Spleen (tissue), 11 donors: Measurements from ENCODE around the gene HINT2. TPM values are rescaled to one million over a fixed set of nuclear protein-coding genes. Genes with fewer than 3 reads are reported as not detected.

Experiments
- DNase-seq: peaks from one replicate; pipeline ENCODE4 v3.0.0-alpha.2; 2020
- H3K27ac ChIP-seq, 8 donors: fragments of 200-600 bp; sonication (generic) in 7 of 8; 1 replicate in 4 of 8; 2 replicates in 4 of 8; pipeline versions ENCODE4 v1.5.0 to v1.8.0; 2016 to 2021; ENCODE audit warnings: inconsistent platforms in 4 of 8, mild to moderate bottlenecking in 4 of 8, moderate library complexity in 1 of 8
- H3K27me3 ChIP-seq, 7 donors: fragments of 200-600 bp; sonication (generic) in 6 of 7; replicated peaks in 1 of 7; 1 replicate in 4 of 7; 2 replicates in 3 of 7; pipeline versions ENCODE4 v1.5.0 to v1.8.0; 2016 to 2021; ENCODE audit warnings: inconsistent platforms in 3 of 7, mild to moderate bottlenecking in 1 of 7
- H3K36me3 ChIP-seq, 6 donors: fragments of 200-600 bp; sonication (generic) in 5 of 6; 1 replicate in 4 of 6; 2 replicates in 2 of 6; pipeline versions ENCODE4 v1.5.0 to v1.8.0; 2016 to 2021; ENCODE audit warnings: inconsistent platforms in 2 of 6
- H3K4me1 ChIP-seq, 6 donors: fragments of 200-600 bp; sonication (generic) in 5 of 6; 1 replicate in 3 of 6; 2 replicates in 3 of 6; pipeline versions ENCODE4 v1.5.0 to v1.8.0; 2016 to 2021; ENCODE audit warnings: inconsistent platforms in 3 of 6
- H3K4me3 ChIP-seq, 8 donors: fragments of 200-600 bp; sonication (generic) in 7 of 8; 1 replicate in 4 of 8; 2 replicates in 4 of 8; pipeline versions ENCODE4 v1.5.0 to v1.8.0; 2016 to 2021; ENCODE audit warnings: inconsistent platforms in 4 of 8, mild to moderate bottlenecking in 4 of 8, moderate library complexity in 2 of 8
- H3K9me3 ChIP-seq, 8 donors: fragments of 200-600 bp; sonication (generic) in 7 of 8; 1 replicate in 4 of 8; 2 replicates in 4 of 8; pipeline versions ENCODE4 v1.5.0 to v1.8.0; 2016 to 2021; ENCODE audit warnings: inconsistent platforms in 4 of 8
- POLR2A ChIP-seq, 3 donors: fragments of 450-650 bp; IDR thresholded peaks; one replicate each; pipeline ENCODE4 v1.5.1; 2017; ENCODE audit warnings: antibody characterized with exemption in 3 of 3, mild to moderate bottlenecking in 1 of 3
- POLR2AphosphoS5 ChIP-seq, 3 donors: sonication (generic); formaldehyde crosslinking; IDR thresholded peaks; one replicate each; pipeline ENCODE4 v1.5.1; 2017; ENCODE audit warnings: antibody characterized with exemption in 3 of 3
- WGBS, 5 donors: extraction: QIAGEN DNeasy Blood & Tissue Kit in 3 of 5; methylation state at CpG; one replicate each; pipeline versions ENCODE4 v1.1.5 to v1.1.7; 2013 to 2018; 5-methylcytosine and 5-hydroxymethylcytosine counted together
- intact Hi-C: fragments of 100-400 bp; cut with DNase I; formaldehyde crosslinking; loops from one replicate; pipeline ENCODE4 v1.15.0; 2023; ENCODE audit warnings: low total_unique reads
- polyA plus RNA-seq, 3 donors: library from polyadenylated mRNA; stranded (reverse); fragments of 200-250 nt; gene quantifications; one replicate each; pipeline ENCODE4 v1.2.1, GENCODE V29; 2013
- total RNA-seq, 7 donors: library from RNA; depleted of rRNA in 3 of 7; stranded (reverse); fragments of >200 nt in 3 of 7; fragmentation: NEBNext Ultra II Directional in 4 of 7; extraction: Animal tissue kit (Norgen Biotek cat#: 25700) in 4 of 7; gene quantifications; one replicate each; pipeline versions ENCODE4 v1.1.0 to v1.2.1, GENCODE V29; 2016 to 2021
- TF ChIP-seq, protein P1 (sequence below), 11 experiments: fragments of 200-600 bp in 7 of 11; fragments of 450-650 bp in 4 of 11; sonication (generic) in 4 of 11; IDR thresholded peaks in 8 of 11; conservative IDR thresholded peaks in 3 of 11; 1 replicate in 7 of 11; 2 replicates in 4 of 11; pipeline versions ENCODE4 v1.4.0 to v1.8.0; 2016 to 2021; ENCODE audit warnings: antibody characterized with exemption in 11 of 11, inconsistent platforms in 4 of 11, mild to moderate bottlenecking in 1 of 11
- donor health status: healthy with polysubstance abuse.
- donor health status: DM: no; HTN: no; CAD: no; lungs with moderate emphysema.
- donor health status: DM: no; HTN: no; CAD: no.
- donor health status: Bipolar disorder and iron deficiency.
- donor health status: healthy.
- donor health status: DM: no; HTN: no; CAD: no.
- donor health status: DM: yes; HTN: yes; CAD: no.

Gene HINT2
- total and polyA plus RNA-seq, 10 donors: 20.1 to 73.6 (median 25.1) TPM

DNA sequence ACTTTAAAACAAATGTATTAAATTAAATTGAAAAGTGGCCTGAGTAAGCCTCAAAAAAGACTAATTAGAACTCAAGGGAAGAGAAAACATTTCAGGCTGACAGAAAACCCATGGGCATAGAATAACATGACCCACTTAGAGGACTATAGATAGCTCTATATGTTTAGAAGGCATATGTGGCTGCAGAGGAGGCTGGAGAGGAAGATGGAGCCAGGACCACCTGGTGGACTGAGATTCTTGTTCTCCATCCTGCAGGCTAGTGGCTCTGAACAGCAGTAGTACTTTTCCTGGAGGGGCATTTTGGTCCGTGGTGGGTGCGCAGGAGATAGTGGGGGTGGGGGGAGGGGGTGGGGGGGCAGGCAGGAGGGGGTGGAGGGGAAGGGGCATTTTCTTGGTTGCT, 33.8 kb downstream of the HINT2 start:
- Histone ChIP-seq H3K4me1 (peaks cover 0 to 4% (median 2%) of the 10 kb centered on the region in 6 donors), H3K36me3 (peaks cover 0 to 17% (median 0%) of the 10 kb centered on the region in 6 donors), H3K27me3 (no peaks in the 10 kb centered on the region), H3K27ac (no peak overlapping the region), H3K4me3 (no peak overlapping the region), H3K9me3 (no peaks in the 10 kb centered on the region)
- WGBS, 5 donors: 75 to 89% (median 79%) methylated on average over 2 of the region's 2 CpGs
- intact Hi-C loops: no loop called here
- no peak for DNase-seq
- TF ChIP-seq POLR2A (IDR thresholded peaks at IDR 0.05): no peak
- no peak for TF ChIP-seq POLR2AphosphoS5 (IDR thresholded peaks at IDR 0.05)
- TF ChIP-seq, protein P1, sequence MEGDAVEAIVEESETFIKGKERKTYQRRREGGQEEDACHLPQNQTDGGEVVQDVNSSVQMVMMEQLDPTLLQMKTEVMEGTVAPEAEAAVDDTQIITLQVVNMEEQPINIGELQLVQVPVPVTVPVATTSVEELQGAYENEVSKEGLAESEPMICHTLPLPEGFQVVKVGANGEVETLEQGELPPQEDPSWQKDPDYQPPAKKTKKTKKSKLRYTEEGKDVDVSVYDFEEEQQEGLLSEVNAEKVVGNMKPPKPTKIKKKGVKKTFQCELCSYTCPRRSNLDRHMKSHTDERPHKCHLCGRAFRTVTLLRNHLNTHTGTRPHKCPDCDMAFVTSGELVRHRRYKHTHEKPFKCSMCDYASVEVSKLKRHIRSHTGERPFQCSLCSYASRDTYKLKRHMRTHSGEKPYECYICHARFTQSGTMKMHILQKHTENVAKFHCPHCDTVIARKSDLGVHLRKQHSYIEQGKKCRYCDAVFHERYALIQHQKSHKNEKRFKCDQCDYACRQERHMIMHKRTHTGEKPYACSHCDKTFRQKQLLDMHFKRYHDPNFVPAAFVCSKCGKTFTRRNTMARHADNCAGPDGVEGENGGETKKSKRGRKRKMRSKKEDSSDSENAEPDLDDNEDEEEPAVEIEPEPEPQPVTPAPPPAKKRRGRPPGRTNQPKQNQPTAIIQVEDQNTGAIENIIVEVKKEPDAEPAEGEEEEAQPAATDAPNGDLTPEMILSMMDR (IDR thresholded peaks at IDR 0.05 in 8 of 11, conservative IDR thresholded peaks at IDR 0.05 in 3 of 11): no peak

DNA sequence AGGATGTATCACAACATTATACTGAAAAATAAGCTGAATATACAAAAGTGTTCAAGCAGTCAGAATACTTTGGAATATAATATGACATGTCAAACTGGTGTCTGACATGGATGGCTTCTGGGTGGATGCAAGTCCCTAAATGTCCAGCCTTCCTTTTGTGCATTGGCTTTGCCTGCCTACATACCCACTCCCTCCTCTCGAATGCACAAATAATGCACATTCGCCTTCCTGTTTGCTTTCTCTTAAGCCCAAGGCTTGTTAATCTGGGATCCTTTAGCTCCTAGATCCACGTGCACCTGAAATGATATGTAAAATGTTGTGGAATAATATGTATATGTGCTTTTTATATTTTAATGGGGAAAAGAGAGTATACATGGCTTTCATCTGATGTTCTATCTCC, 36.3 kb downstream of the HINT2 start:
- intact Hi-C loops: no loop called here
- DNase-seq: no peak

DNA sequence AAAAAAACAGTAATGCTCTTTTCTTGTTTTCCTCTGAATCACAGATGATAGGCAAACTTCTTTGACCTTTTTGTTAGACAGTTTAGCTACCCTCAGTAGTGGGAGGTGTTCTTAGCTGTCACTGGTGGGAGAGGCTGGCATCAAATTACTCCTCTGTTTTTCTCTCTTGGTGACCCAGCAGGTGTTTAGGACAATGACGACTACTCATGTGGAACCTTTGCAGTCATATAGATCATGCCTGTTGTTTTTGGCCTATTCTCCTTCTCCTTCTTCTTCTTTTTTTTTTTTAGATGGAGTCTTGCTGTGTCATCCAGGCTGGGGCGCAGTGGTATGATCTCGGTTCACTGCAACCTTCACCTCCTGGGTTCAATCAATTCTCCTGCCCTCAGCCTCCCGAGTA, 38.8 kb downstream of the HINT2 start:
- H3K4me3 ChIP-seq: no peak overlapping the region
- intact Hi-C loops: no loop called here
- no peak for DNase-seq
- no peaks in the 10 kb centered on the region for H3K27me3 ChIP-seq
- no peaks in the 10 kb centered on the region for H3K9me3 ChIP-seq
- 63 to 77% (median 69%) methylated on average over 4 of the region's 4 CpGs for WGBS, 5 donors
- H3K27ac ChIP-seq: peak overlapping the region in 4 of 8 donors; percentile 30 to 59 (median 52)
- TF ChIP-seq POLR2A (IDR thresholded peaks at IDR 0.05): no peak
- no peak for TF ChIP-seq POLR2AphosphoS5 (IDR thresholded peaks at IDR 0.05)
- TF ChIP-seq, protein P1 (IDR thresholded peaks at IDR 0.05 in 8 of 11, conservative IDR thresholded peaks at IDR 0.05 in 3 of 11): no peak
- peaks cover 6 to 33% (median 27%) of the 10 kb centered on the region in 6 donors for H3K4me1 ChIP-seq
- H3K36me3 ChIP-seq: peaks cover 0 to 11% (median 0%) of the 10 kb centered on the region in 6 donors

More for the DNA sequence above, 36.3 kb downstream of the HINT2 start:
- Histone ChIP-seq H3K4me1 (peaks cover 6 to 18% (median 13%) of the 10 kb centered on the region in 6 donors), H3K27me3 (no peaks in the 10 kb centered on the region), H3K27ac (no peak overlapping the region), H3K9me3 (no peaks in the 10 kb centered on the region), H3K36me3 (peaks cover 0 to 10% (median 0%) of the 10 kb centered on the region in 6 donors), H3K4me3 (no peak overlapping the region)
- 90 to 94% (median 93%) methylated on average over 3 of the region's 3 CpGs for WGBS, 5 donors
- TF ChIP-seq POLR2A (IDR thresholded peaks at IDR 0.05): no peak
- TF ChIP-seq, protein P1 (IDR thresholded peaks at IDR 0.05 in 8 of 11, conservative IDR thresholded peaks at IDR 0.05 in 3 of 11): no peak
- no peak for TF ChIP-seq POLR2AphosphoS5 (IDR thresholded peaks at IDR 0.05)

DNA sequence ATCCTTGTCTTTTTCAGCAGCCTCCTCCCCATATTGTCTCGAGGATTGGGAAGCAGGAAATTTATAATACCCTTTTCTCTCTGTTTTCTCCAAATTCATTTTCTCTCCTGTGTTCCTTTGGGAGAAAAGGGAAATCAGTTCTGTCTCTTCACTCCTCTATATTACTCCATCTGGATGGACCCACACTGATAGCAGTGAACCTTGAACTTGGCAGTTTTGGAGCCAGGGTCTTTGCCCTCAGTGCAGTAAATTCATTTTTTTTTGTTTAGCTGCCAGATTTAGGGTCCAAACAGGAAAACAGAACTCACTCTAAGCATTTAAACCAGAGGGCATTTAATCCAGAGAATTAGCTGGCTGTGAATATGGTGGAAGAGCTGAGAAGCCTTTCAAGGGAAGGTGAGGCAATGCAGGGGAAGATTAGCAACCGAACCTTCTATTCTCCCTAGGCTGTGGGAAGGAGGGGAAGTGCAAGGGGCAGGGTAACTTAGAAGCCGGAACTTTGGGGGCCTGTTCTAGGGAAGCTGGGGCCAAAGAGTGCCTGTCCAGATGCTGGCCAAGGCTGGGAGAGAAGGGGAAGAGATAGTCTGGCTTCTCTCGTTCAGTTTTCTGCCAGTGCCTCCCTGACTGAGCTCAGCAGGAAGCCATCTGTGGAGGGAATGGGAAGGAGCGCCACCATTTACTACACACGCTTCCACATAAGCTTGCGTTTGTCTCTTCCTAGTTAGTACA, 39.8 kb downstream of the HINT2 start:
- no peaks in the 10 kb centered on the region for H3K9me3 ChIP-seq
- no peak for TF ChIP-seq POLR2A (IDR thresholded peaks at IDR 0.05)
- TF ChIP-seq POLR2AphosphoS5 (IDR thresholded peaks at IDR 0.05): peak in 2 of 3 donors; percentile 40 to 49
- TF ChIP-seq, protein P1 (IDR thresholded peaks at IDR 0.05 in 8 of 11, conservative IDR thresholded peaks at IDR 0.05 in 3 of 11): no peak
- H3K36me3 ChIP-seq: peaks cover 0 to 5% (median 0%) of the 10 kb centered on the region in 6 donors
- DNase-seq: no peak
- H3K4me1 ChIP-seq: peaks cover 9 to 41% (median 34%) of the 10 kb centered on the region in 6 donors
- no peak overlapping the region for H3K4me3 ChIP-seq
- intact Hi-C loops: no loop called here
- no peaks in the 10 kb centered on the region for H3K27me3 ChIP-seq
- H3K27ac ChIP-seq: peak overlapping the region in 6 of 8 donors; percentile 29 to 59 (median 45)
- WGBS, 5 donors: 32 to 46% (median 39%) methylated on average over 7 of the region's 7 CpGs
